GM12878 (cell line): ENCODE results near the gene ASIC2. TPM values are rescaled to one million over a fixed set of nuclear protein-coding genes. Genes with fewer than 3 reads are reported as not detected.

Experiments used
- ATAC-seq: fragments of 200-7000 bp; cut with Tn5 transposase; 3 replicates; pipeline ENCODE4 v1.9.1; 2020; ENCODE audit warnings: mild to moderate bottlenecking, moderate library complexity
- BruUV-seq: library from RNA; stranded (reverse); fragments of 400-500 nt; replicated peaks from 2 replicates; lab custom pipeline; 2021; lab: Mats Ljungman, UMichigan
- CTCF ChIA-PET: fragments of 300-600 bp; sonication (Branson Sonifier 250); formaldehyde crosslinking; extraction: SDS; loops from one replicate; lab custom pipeline; 2021; ENCODE audit warnings: inconsistent platforms; lab: Yijun Ruan, JAX
- POLR2A ChIA-PET: fragments of 350-600 bp; formaldehyde crosslinking; extraction: SDS; loops from one replicate; lab custom pipeline; 2021; ENCODE audit warnings: inconsistent platforms; lab: Charles Lee
- RAD21 ChIA-PET: fragments of 300-600 bp; sonication (Branson Sonifier 250); formaldehyde crosslinking; loops from one replicate; lab custom pipeline; 2023; ENCODE audit warnings: antibody characterized with exemption; ENCODE audit not compliant: unreplicated experiment; lab: Charles Lee
- SMC1A ChIA-PET: fragments of 300-600 bp; sonication (Branson Sonifier 250); formaldehyde crosslinking; loops from one replicate; lab custom pipeline; 2023; ENCODE audit not compliant: unreplicated experiment, uncharacterized antibody; lab: Charles Lee
- DNase-seq: peaks from one replicate; pipeline ENCODE4 v3.0.0-alpha.2; 2011; ENCODE audit warnings: low read depth, low spot score
- FAIRE-seq: peaks from 3 replicates; lab custom pipeline; 2011; peaks lifted over from hg19 to GRCh38; lab: Jason Lieb, UNC
- H2AFZ ChIP-seq: 2 replicates; pipeline ENCODE4 v1.6.0; 2011; ENCODE audit warnings: low read depth, low read length, control low read depth; ENCODE audit not compliant: control insufficient read depth
- H3K27ac ChIP-seq: 2 replicates; pipeline ENCODE4 v1.5.1; 2011; ENCODE audit warnings: control low read depth; ENCODE audit not compliant: control insufficient read depth, insufficient read depth
- H3K27me3 ChIP-seq, 2 experiments: replicated peaks in 1 of 2; 2 replicates each; pipeline versions ENCODE4 v1.6.0 to v1.6.1; 2011; ENCODE audit warnings: low read length in 1 of 2; ENCODE audit not compliant: control insufficient read depth in 2 of 2, insufficient read depth in 2 of 2
- H3K36me3 ChIP-seq, 2 experiments: 2 replicates each; pipeline ENCODE4 v1.5.1; 2011; ENCODE audit warnings: low read length in 1 of 2; ENCODE audit not compliant: control insufficient read depth in 2 of 2, insufficient read depth in 2 of 2
- H3K4me1 ChIP-seq: 2 replicates; pipeline ENCODE4 v1.6.1; 2011; ENCODE audit warnings: mild to moderate bottlenecking, low read length, moderate library complexity, mixed read lengths; ENCODE audit not compliant: control insufficient read depth, insufficient read depth
- H3K4me2 ChIP-seq: 2 replicates; pipeline ENCODE4 v1.6.0; 2011; ENCODE audit warnings: control low read depth; ENCODE audit not compliant: control insufficient read depth, insufficient read depth
- H3K4me3 ChIP-seq: fragments of 200-600 bp; sonication (generic); 2 replicates; pipeline ENCODE4 v1.5.1; 2016
- H3K79me2 ChIP-seq: 2 replicates; pipeline ENCODE4 v1.6.0; 2011; ENCODE audit warnings: low read length; ENCODE audit not compliant: control insufficient read depth, insufficient read depth
- H3K9ac ChIP-seq: 2 replicates; pipeline ENCODE4 v1.8.0; 2011; ENCODE audit warnings: low read length, control low read depth, mixed read lengths; ENCODE audit not compliant: control insufficient read depth, insufficient read depth
- H3K9me3 ChIP-seq: replicated peaks from 3 replicates; pipeline ENCODE4 v1.5.1; 2011; ENCODE audit warnings: mild to moderate bottlenecking, low read length; ENCODE audit not compliant: control insufficient read depth, insufficient read depth
- H4K20me1 ChIP-seq: 2 replicates; pipeline ENCODE4 v1.6.0; 2011; ENCODE audit not compliant: control insufficient read depth, insufficient read depth
- BCL11A ChIP-seq: IDR thresholded peaks from 2 replicates; pipeline ENCODE4 v1.6.1; 2011; ENCODE audit warnings: low read depth, low read length
- BMI1 ChIP-seq: fragments of 450-650 bp; IDR thresholded peaks from 2 replicates; pipeline ENCODE4 v1.6.1; 2016; ENCODE audit warnings: mild to moderate bottlenecking, moderate library complexity, borderline replicate concordance
- ETV6 ChIP-seq, 2 experiments: fragments of 450-650 bp in 1 of 2; IDR thresholded peaks in 1 of 2; conservative IDR thresholded peaks in 1 of 2; 2 replicates each; pipeline ENCODE4 v1.6.1; 2014; ENCODE audit warnings: antibody characterized with exemption in 1 of 2, borderline replicate concordance in 1 of 2, low read depth in 1 of 2, mild to moderate bottlenecking in 1 of 2, moderate library complexity in 1 of 2
- HDGF ChIP-seq: fragments of 450-650 bp; IDR thresholded peaks from 2 replicates; pipeline ENCODE4 v1.6.1; 2016; ENCODE audit warnings: antibody characterized with exemption
- IKZF1 ChIP-seq: fragments of 450-650 bp; conservative IDR thresholded peaks from 2 replicates; pipeline ENCODE4 v1.6.1; 2017; ENCODE audit warnings: antibody characterized with exemption, mild to moderate bottlenecking
- JUND ChIP-seq: IDR thresholded peaks from 2 replicates; pipeline ENCODE4 v1.6.1; 2012; ENCODE audit warnings: low read depth, mild to moderate bottlenecking, low read length, improper control_type of control experiment, moderate library complexity
- KAT2A ChIP-seq: conservative IDR thresholded peaks from 2 replicates; pipeline ENCODE4 v1.6.1; 2011; ENCODE audit warnings: low read depth, low read length; ENCODE audit not compliant: control insufficient read depth
- NBN ChIP-seq: fragments of 450-650 bp; IDR thresholded peaks from 2 replicates; pipeline ENCODE4 v1.6.1; 2016
- NR2F1 ChIP-seq: fragments of 450-650 bp; conservative IDR thresholded peaks from 2 replicates; pipeline ENCODE4 v1.6.1; 2017; ENCODE audit warnings: mild to moderate bottlenecking
- PAX5 ChIP-seq: IDR thresholded peaks from 2 replicates; pipeline ENCODE4 v1.6.1; 2011; ENCODE audit warnings: low read depth, low read length, borderline replicate concordance
- PRDM15 ChIP-seq: fragments of 450-650 bp; formaldehyde crosslinking; IDR thresholded peaks from 2 replicates; pipeline ENCODE4 v1.4.0; 2020; ENCODE audit warnings: mild to moderate bottlenecking, moderate library complexity
- SMARCA5 ChIP-seq: fragments of 450-650 bp; IDR thresholded peaks from 2 replicates; pipeline ENCODE4 v1.6.1; 2017; ENCODE audit warnings: mild to moderate bottlenecking
- SREBF1 ChIP-seq: IDR thresholded peaks from 2 replicates; pipeline ENCODE4 v1.6.1; 2012; ENCODE audit warnings: mild to moderate bottlenecking, low read length
- TBL1XR1 ChIP-seq: IDR thresholded peaks from 2 replicates; pipeline ENCODE4 v1.6.1; 2012; ENCODE audit warnings: low read depth, low read length, improper control_type of control experiment
- YBX1 ChIP-seq: fragments of 450-650 bp; IDR thresholded peaks from 2 replicates; pipeline ENCODE4 v1.6.1; 2016; ENCODE audit warnings: antibody characterized with exemption
- whole genome bisulfite sequencing: methylation state at CpG from one replicate; pipeline ENCODE4 v1.1.6; 2016; ENCODE audit warnings: low lambda C conversion rate; ENCODE audit not compliant: insufficient replicate concordance, insufficient coverage; ENCODE audit errors: missing lambda C conversion rate; 5-methylcytosine and 5-hydroxymethylcytosine counted together
- in situ Hi-C: fragments of 300-500 bp; cut with MboI; formaldehyde crosslinking; loops from 9 replicates; pipeline ENCODE4 v1.14.3; 2018; ENCODE audit warnings: mixed read lengths
- intact Hi-C: fragments of 100-400 bp; cut with micrococcal nuclease; formaldehyde crosslinking; loops from one replicate; pipeline ENCODE4 v1.14.2; 2022; ENCODE audit not compliant: unreplicated experiment
- polyA plus RNA-seq, 11 experiments: library from polyadenylated mRNA; depleted of rRNA in 4 of 11; unstranded in 6 of 11; stranded (reverse) in 5 of 11; fragments of >200 nt; fragmentation: Nextera tagmentation in 4 of 11; fragmentation: Illumina TruSeq in 1 of 11; extraction: Ambion mirVana in 4 of 11; extraction: Trizol in 1 of 11; gene quantifications; 1 replicate in 1 of 11; 2 replicates in 10 of 11; pipeline versions ENCODE4 v1.2.1 to v1.2.3, GENCODE V29; 2011 to 2016; ENCODE audit warnings: inconsistent platforms in 2 of 11, missing spikeins in 2 of 11, low read depth in 1 of 11
- total RNA-seq, 4 experiments: library from RNA; depleted of rRNA in 3 of 4; stranded (reverse); fragments of >200 nt in 3 of 4; fragmentation: Illumina TruSeq in 1 of 4; extraction: Trizol in 1 of 4; gene quantifications; 2 replicates each; pipeline versions ENCODE4 v1.2.1 to v1.2.3, GENCODE V29; 2013 to 2021

ASIC2 gene
- total and polyA plus RNA-seq, 10 of the 15 experiments (the other 5 are each of a cell fraction or from before 2014, with no cell fraction given): not detected

GRCh38 chr17:33126086-33126485 is 167.0 kb downstream of the ASIC2 start:
- SMC1A ChIA-PET: no interaction called here
- in situ Hi-C loops: no loop called here
- BruUV-seq: no TSS peak

GRCh38 chr17:33125552-33125950 is 167.5 kb downstream of the ASIC2 start:
- Histone ChIP-seq H3K79me2 (no peaks in the 10 kb centered on the region), H3K4me2 (no peak overlapping the region), H2AFZ (no peak overlapping the region), H3K9me3 (no peaks in the 10 kb centered on the region), H3K27ac (no peak overlapping the region), H3K4me3 (no peak overlapping the region), H3K9ac (no peak overlapping the region), H4K20me1 (no peaks in the 10 kb centered on the region), H3K4me1 (no peaks in the 10 kb centered on the region), H3K27me3 (peaks cover under 1 to 6% of the 10 kb centered on the region in 2 experiments), H3K36me3 (no peaks in the 10 kb centered on the region)
- DNase-seq (no peak), ATAC-seq (no peak), FAIRE-seq (no peak)
- in situ Hi-C loops: no loop called here
- TF ChIP-seq YBX1 (no peak), NR2F1 (no peak), PRDM15 (no peak), BMI1 (no peak), PAX5 (no peak), TBL1XR1 (no peak), SMARCA5 (no peak), JUND (no peak)
- RAD21 ChIA-PET: no interaction called here
- SMC1A ChIA-PET: no interaction called here
- CTCF ChIA-PET: no interaction called here
- intact Hi-C loops: no loop called here
- POLR2A ChIA-PET: no interaction called here
- 2% methylated on average over 3 of the region's 3 CpGs for WGBS
- no TSS peak for BruUV-seq

More at GRCh38 chr17:33126086-33126485, 167.0 kb downstream of the ASIC2 start:
- intact Hi-C loops: no loop called here
- H3K27ac ChIP-seq: no peak overlapping the region
- no peaks in the 10 kb centered on the region for H3K4me1 ChIP-seq
- no peak overlapping the region for H3K4me2 ChIP-seq
- no peaks in the 10 kb centered on the region for H3K79me2 ChIP-seq
- no peak for DNase-seq
- 17% methylated on average over 4 of the region's 4 CpGs for WGBS
- H3K9me3 ChIP-seq: no peaks in the 10 kb centered on the region
- CTCF ChIA-PET: no interaction called here
- peaks cover 3 to 6% of the 10 kb centered on the region in 2 experiments for H3K27me3 ChIP-seq
- H3K9ac ChIP-seq: no peak overlapping the region
- no peak overlapping the region for H3K4me3 ChIP-seq
- no peaks in the 10 kb centered on the region for H3K36me3 ChIP-seq
- TF ChIP-seq HDGF: no peak
- TF ChIP-seq ETV6 (conservative IDR thresholded peaks at IDR 0.05 in 1 of 2, IDR thresholded peaks at IDR 0.05 in 1 of 2; ENCODE audit: borderline replicate concordance in 1 of 2, low read depth in 1 of 2): no peak
- no peak for TF ChIP-seq IKZF1
- no peak for TF ChIP-seq NBN
- no peak for TF ChIP-seq KAT2A
- TF ChIP-seq SREBF1: no peak
- no peak for TF ChIP-seq BCL11A
- TF ChIP-seq, all 136 proteins: peak for 0
- no peak overlapping the region for H2AFZ ChIP-seq
- no peaks in the 10 kb centered on the region for H4K20me1 ChIP-seq
- ChIA-PET RAD21 (no interaction called here), POLR2A (no interaction called here)
- ATAC-seq: no peak
- FAIRE-seq: no peak
